Measurements from ENCODE around the gene EGFL7. TPM values are rescaled to one million over a fixed set of nuclear protein-coding genes. Genes with fewer than 3 reads are reported as not detected.
"Not testable (repeated sequence)": the region's sequence is repeated elsewhere in the genome, so short reads cannot be mapped to it uniquely, and the experiment has no call there.

EGFL7 gene
- total and polyA plus RNA-seq, 12 donors: 1.9 to 452 (median 79.5) TPM

GRCh38 chr9:136700304-136700703, 37.6 kb downstream of the EGFL7 start:
- H3K27me3 ChIP-seq: peaks cover 13% of the 10 kb centered on the region
- no peaks in the 10 kb centered on the region for H3K9me3 ChIP-seq (replicated peaks in 1 of 3)
- TF ChIP-seq POLR2A (IDR thresholded peaks at IDR 0.05) (no peak), CTCF (IDR thresholded peaks at IDR 0.05) (no peak)
- 69 to 77% (median 71%) methylated on average over 13 of the region's 13 CpGs for WGBS, 4 donors
- H3K36me3 ChIP-seq (replicated peaks in 1 of 2): no peaks in the 10 kb centered on the region
- H3K27ac ChIP-seq: no peak overlapping the region
- H3K4me3 ChIP-seq: no peak overlapping the region
- intact Hi-C loops (cut with DNase I): no loop called here
- no peak for DNase-seq
- no peaks in the 10 kb centered on the region for H3K4me1 ChIP-seq (replicated peaks in 1 of 2)

- WGBS, 4 donors: 34 to 52% (median 39%) methylated on average over 23 to 38 of the region's 38 CpGs
These were observed 38.4 kb downstream of the EGFL7 start for GRCh38 chr9:136700959-136701667.

GRCh38 chr9:136701668-136702053, 38.9 kb downstream of the EGFL7 start:
- Histone ChIP-seq H3K27me3 (peaks cover 13% of the 10 kb centered on the region), H3K27ac (no peak overlapping the region), H3K4me1 (replicated peaks in 1 of 2) (no peaks in the 10 kb centered on the region), H3K36me3 (replicated peaks in 1 of 2) (no peaks in the 10 kb centered on the region), H3K4me3 (no peak overlapping the region), H3K9me3 (replicated peaks in 1 of 3) (no peaks in the 10 kb centered on the region)
- TF ChIP-seq POLR2A (IDR thresholded peaks at IDR 0.05) (no peak), CTCF (IDR thresholded peaks at IDR 0.05) (no peak)
- intact Hi-C loops (cut with DNase I): no loop called here
- DNase-seq: no peak
- WGBS, 4 donors: 34 to 64% (median 46%) methylated on average over 8 to 10 of the region's 10 CpGs

More at GRCh38 chr9:136700959-136701667, 38.4 kb downstream of the EGFL7 start:
- H3K27ac ChIP-seq: no peak overlapping the region
- no peaks in the 10 kb centered on the region for H3K9me3 ChIP-seq (replicated peaks in 1 of 3)
- intact Hi-C loops (cut with DNase I): no loop called here
- TF ChIP-seq CTCF (IDR thresholded peaks at IDR 0.05) (no peak), POLR2A (IDR thresholded peaks at IDR 0.05) (no peak)
- peaks cover 13% of the 10 kb centered on the region for H3K27me3 ChIP-seq
- no peaks in the 10 kb centered on the region for H3K36me3 ChIP-seq (replicated peaks in 1 of 2)
- no peaks in the 10 kb centered on the region for H3K4me1 ChIP-seq (replicated peaks in 1 of 2)
- no peak for DNase-seq
- H3K4me3 ChIP-seq: no peak overlapping the region

- Histone ChIP-seq H3K4me3 (no peak overlapping the region), H3K27me3 (peaks cover 13% of the 10 kb centered on the region), H3K4me1 (replicated peaks in 1 of 2) (no peaks in the 10 kb centered on the region), H3K9me3 (replicated peaks in 1 of 3) (no peaks in the 10 kb centered on the region), H3K36me3 (replicated peaks in 1 of 2) (no peaks in the 10 kb centered on the region), H3K27ac (no peak overlapping the region)
- intact Hi-C loops (cut with DNase I): no loop called here
- no peak for DNase-seq
- TF ChIP-seq POLR2A (IDR thresholded peaks at IDR 0.05) (no peak), CTCF (IDR thresholded peaks at IDR 0.05) (no peak)
- WGBS, 4 donors: 62 to 79% (median 77%) methylated on average over 12 of the region's 12 CpGs
These were observed 40.7 kb downstream of the EGFL7 start for GRCh38 chr9:136703276-136703860.

GRCh38 chr9:136704741-136705140, 42.0 kb downstream of the EGFL7 start:
- intact Hi-C loops (cut with DNase I); DNase-seq: not testable (repeated sequence)
- 84 to 94% (median 87%) methylated on average over 8 of the region's 8 CpGs for WGBS, 4 donors

More at GRCh38 chr9:136704741-136705140, 42.0 kb downstream of the EGFL7 start:
- H3K9me3 ChIP-seq (replicated peaks in 1 of 3); H3K27ac ChIP-seq; H3K4me1 ChIP-seq (replicated peaks in 1 of 2); H3K36me3 ChIP-seq (replicated peaks in 1 of 2); H3K4me3 ChIP-seq: not testable (repeated sequence)
- H3K27me3 ChIP-seq: peaks cover 10% of the 10 kb centered on the region

Measured in adrenal gland (tissue), 12 donors.